ENCODE data around the gene CCDC126.
"Not testable (repeated sequence)": the region's sequence is repeated elsewhere in the genome, so short reads cannot be mapped to it uniquely, and the experiment has no call there.

GRCh38 chr7:23684041-23684440, 86.9 kb downstream of the CCDC126 start:
- not testable (repeated sequence) for TF ChIP-seq CTCF, POLR2A (IDR thresholded peaks at IDR 0.05)
